HEK293 (cell line): ENCODE results near the gene DHX32.
A peak's percentile ranks its signal among the peaks of the same experiment; 100 is the strongest.

Experiments used
- CTCF ChIA-PET: fragments of 350-600 bp; formaldehyde crosslinking; extraction: SDS; loops from one replicate; lab custom pipeline; 2021; ENCODE audit warnings: antibody characterized with exemption; lab: Yijun Ruan, JAX
- POLR2A ChIA-PET: fragments of 300-600 bp; formaldehyde crosslinking; extraction: SDS; loops from one replicate; lab custom pipeline; 2020; ENCODE audit warnings: antibody characterized with exemption, inconsistent platforms; lab: Yijun Ruan, JAX
- H3K27ac ChIP-seq: fragments of 200-500 bp; sonication (Bioruptor generic); 2 replicates; pipeline ENCODE4 v1.5.1; 2014; ENCODE audit warnings: low read depth, low read length, control low read depth, inconsistent platforms; ENCODE audit errors: extremely low read depth
- H3K36me3 ChIP-seq, 2 experiments: fragments of 200-500 bp in 1 of 2; sonication (Bioruptor generic) in 1 of 2; 1 replicate in 1 of 2; 2 replicates in 1 of 2; pipeline ENCODE4 v1.5.1; 2014 to 2017; ENCODE audit warnings: inconsistent platforms in 2 of 2, low read length in 2 of 2; ENCODE audit not compliant: control insufficient read depth in 2 of 2, insufficient read depth in 1 of 2
- H3K4me1 ChIP-seq: fragments of 200-500 bp; sonication (Bioruptor generic); 2 replicates; pipeline ENCODE4 v1.5.1; 2014; ENCODE audit warnings: mild to moderate bottlenecking, low read length, inconsistent platforms; ENCODE audit not compliant: control insufficient read depth, insufficient read depth
- H3K4me3 ChIP-seq: 2 replicates; pipeline ENCODE4 v1.5.1; 2011; ENCODE audit warnings: low read depth, mild to moderate bottlenecking, control low read depth, low read length, moderate library complexity
- H3K9me3 ChIP-seq: fragments of 200-500 bp; sonication (Bioruptor generic); 2 replicates; pipeline ENCODE4 v1.5.1; 2014; ENCODE audit warnings: low read depth, low read length, inconsistent platforms; ENCODE audit not compliant: control insufficient read depth, insufficient read depth
- BCL11B ChIP-seq: fragments of 450-650 bp; formaldehyde crosslinking; IDR thresholded peaks from 2 replicates; pipeline ENCODE4 v1.5.1; 2016; ENCODE audit warnings: low read depth, missing biosample characterization, missing genetic modification characterization
- KLF8 ChIP-seq: fragments of 450-650 bp; formaldehyde crosslinking; IDR thresholded peaks from 2 replicates; pipeline ENCODE4 v1.5.1; 2016; ENCODE audit warnings: missing biosample characterization, missing genetic modification characterization
- OSR2 ChIP-seq: fragments of 450-650 bp; formaldehyde crosslinking; IDR thresholded peaks from 2 replicates; pipeline ENCODE4 v1.5.1; 2016; ENCODE audit warnings: missing biosample characterization, missing genetic modification characterization
- OVOL3 ChIP-seq: fragments of 450-650 bp; formaldehyde crosslinking; IDR thresholded peaks from 2 replicates; pipeline ENCODE4 v1.5.1; 2016; ENCODE audit warnings: missing biosample characterization, missing genetic modification characterization
- ZBTB7A ChIP-seq: fragments of 450-650 bp; formaldehyde crosslinking; IDR thresholded peaks from 2 replicates; pipeline ENCODE4 v1.5.1; 2016; ENCODE audit warnings: low read depth, missing biosample characterization, missing genetic modification characterization
- ZNF121 ChIP-seq: fragments of 450-650 bp; formaldehyde crosslinking; IDR thresholded peaks from 2 replicates; pipeline ENCODE4 v1.5.1; 2016; ENCODE audit warnings: missing biosample characterization, missing genetic modification characterization
- ZNF133 ChIP-seq: fragments of 450-650 bp; formaldehyde crosslinking; IDR thresholded peaks from 2 replicates; pipeline ENCODE4 v1.5.1; 2016; ENCODE audit warnings: missing biosample characterization, missing genetic modification characterization
- ZNF214 ChIP-seq: fragments of 450-650 bp; formaldehyde crosslinking; IDR thresholded peaks from 2 replicates; pipeline ENCODE4 v1.5.1; 2017; ENCODE audit warnings: missing biosample characterization, mild to moderate bottlenecking, missing genetic modification characterization, borderline replicate concordance
- ZNF335 ChIP-seq: fragments of 450-650 bp; formaldehyde crosslinking; conservative IDR thresholded peaks from 2 replicates; pipeline ENCODE4 v1.5.1; 2016; ENCODE audit warnings: missing biosample characterization, missing genetic modification characterization
- ZNF362 ChIP-seq: fragments of 450-650 bp; formaldehyde crosslinking; IDR thresholded peaks from 2 replicates; pipeline ENCODE4 v1.5.1; 2016; ENCODE audit warnings: missing biosample characterization, missing genetic modification characterization
- ZNF501 ChIP-seq: fragments of 450-650 bp; formaldehyde crosslinking; IDR thresholded peaks from 2 replicates; pipeline ENCODE4 v1.5.1; 2016; ENCODE audit warnings: missing biosample characterization, missing genetic modification characterization
- ZNF561 ChIP-seq: fragments of 450-650 bp; IDR thresholded peaks from 2 replicates; pipeline ENCODE4 v1.5.1; 2018; ENCODE audit warnings: missing biosample characterization, missing genetic modification characterization, borderline replicate concordance
- ZNF585B ChIP-seq: fragments of 450-650 bp; formaldehyde crosslinking; IDR thresholded peaks from 2 replicates; pipeline ENCODE4 v1.5.1; 2016; ENCODE audit warnings: missing biosample characterization, missing genetic modification characterization
- ZNF624 ChIP-seq: fragments of 450-650 bp; formaldehyde crosslinking; IDR thresholded peaks from 2 replicates; pipeline ENCODE4 v1.5.1; 2017; ENCODE audit warnings: missing biosample characterization, missing genetic modification characterization
- ZNF629 ChIP-seq: fragments of 450-650 bp; formaldehyde crosslinking; IDR thresholded peaks from 2 replicates; pipeline ENCODE4 v1.5.1; 2017; ENCODE audit warnings: missing biosample characterization, missing genetic modification characterization
- ZNF664 ChIP-seq: fragments of 450-650 bp; formaldehyde crosslinking; IDR thresholded peaks from 2 replicates; pipeline ENCODE4 v1.5.1; 2016; ENCODE audit warnings: missing biosample characterization, missing genetic modification characterization
- ZNF670 ChIP-seq: fragments of 450-650 bp; formaldehyde crosslinking; IDR thresholded peaks from 2 replicates; pipeline ENCODE4 v1.5.1; 2016; ENCODE audit warnings: missing biosample characterization, missing genetic modification characterization, low read depth
- ZNF76 ChIP-seq: fragments of 450-650 bp; formaldehyde crosslinking; IDR thresholded peaks from 2 replicates; pipeline ENCODE4; 2016; ENCODE audit warnings: low read depth, missing biosample characterization, missing genetic modification characterization, borderline replicate concordance
- ZNF777 ChIP-seq: fragments of 450-650 bp; formaldehyde crosslinking; IDR thresholded peaks from 2 replicates; pipeline ENCODE4 v1.5.1; 2017; ENCODE audit warnings: missing biosample characterization, missing genetic modification characterization, borderline replicate concordance
- ZNF792 ChIP-seq: fragments of 450-650 bp; formaldehyde crosslinking; IDR thresholded peaks from 2 replicates; pipeline ENCODE4 v1.5.1; 2016; ENCODE audit warnings: missing biosample characterization, missing genetic modification characterization
- ZSCAN16 ChIP-seq: fragments of 450-650 bp; formaldehyde crosslinking; IDR thresholded peaks from 2 replicates; pipeline ENCODE4 v1.5.1; 2016; ENCODE audit warnings: missing biosample characterization, missing genetic modification characterization
- ZXDB ChIP-seq: fragments of 450-650 bp; formaldehyde crosslinking; IDR thresholded peaks from 2 replicates; pipeline ENCODE4 v1.5.1; 2016; ENCODE audit warnings: missing biosample characterization, missing genetic modification characterization
- TF ChIP-seq, protein P1 (sequence below): fragments of 450-650 bp; formaldehyde crosslinking; IDR thresholded peaks from 2 replicates; pipeline ENCODE4 v1.5.1; 2016; ENCODE audit warnings: missing biosample characterization, missing genetic modification characterization
- TF ChIP-seq, protein P2 (sequence below): fragments of 450-650 bp; formaldehyde crosslinking; conservative IDR thresholded peaks from 2 replicates; pipeline ENCODE4 v1.5.1; 2016; ENCODE audit warnings: low read depth, missing biosample characterization, missing genetic modification characterization
- TF ChIP-seq, protein P3 (sequence below): fragments of 450-650 bp; formaldehyde crosslinking; IDR thresholded peaks from 2 replicates; pipeline ENCODE4 v1.5.1; 2017; ENCODE audit warnings: missing biosample characterization, missing genetic modification characterization

DHX32 gene

GRCh38 chr10:125882596-125882995, 1.5 kb upstream of the DHX32 start:
- CTCF ChIA-PET = interaction anchor here (0.5 to 1.5 kb wide), 4 partner anchors 14 to 321 kb away, joined by 3 to 12 read pairs (median 5); partner anchors contain the start of gene EDRF1
- no peak overlapping the region for H3K27ac ChIP-seq
- TF ChIP-seq ZNF670 (tag by site-specific recombination) (no peak), ZNF792 (tag by site-specific recombination) (no peak), ZNF76 (tag by site-specific recombination) (no peak), ZBTB7A (tag by site-specific recombination) (no peak), ZNF214 (tag by site-specific recombination) (no peak), BCL11B (tag by site-specific recombination) (no peak), ZNF624 (no peak), ZNF777 (tag by site-specific recombination) (no peak), ZNF133 (tag by site-specific recombination) (no peak)
- TF ChIP-seq, protein P1, sequence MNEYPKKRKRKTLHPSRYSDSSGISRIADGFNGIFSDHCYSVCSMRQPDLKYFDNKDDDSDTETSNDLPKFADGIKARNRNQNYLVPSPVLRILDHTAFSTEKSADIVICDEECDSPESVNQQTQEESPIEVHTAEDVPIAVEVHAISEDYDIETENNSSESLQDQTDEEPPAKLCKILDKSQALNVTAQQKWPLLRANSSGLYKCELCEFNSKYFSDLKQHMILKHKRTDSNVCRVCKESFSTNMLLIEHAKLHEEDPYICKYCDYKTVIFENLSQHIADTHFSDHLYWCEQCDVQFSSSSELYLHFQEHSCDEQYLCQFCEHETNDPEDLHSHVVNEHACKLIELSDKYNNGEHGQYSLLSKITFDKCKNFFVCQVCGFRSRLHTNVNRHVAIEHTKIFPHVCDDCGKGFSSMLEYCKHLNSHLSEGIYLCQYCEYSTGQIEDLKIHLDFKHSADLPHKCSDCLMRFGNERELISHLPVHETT = no peak
- TF ChIP-seq, protein P2, sequence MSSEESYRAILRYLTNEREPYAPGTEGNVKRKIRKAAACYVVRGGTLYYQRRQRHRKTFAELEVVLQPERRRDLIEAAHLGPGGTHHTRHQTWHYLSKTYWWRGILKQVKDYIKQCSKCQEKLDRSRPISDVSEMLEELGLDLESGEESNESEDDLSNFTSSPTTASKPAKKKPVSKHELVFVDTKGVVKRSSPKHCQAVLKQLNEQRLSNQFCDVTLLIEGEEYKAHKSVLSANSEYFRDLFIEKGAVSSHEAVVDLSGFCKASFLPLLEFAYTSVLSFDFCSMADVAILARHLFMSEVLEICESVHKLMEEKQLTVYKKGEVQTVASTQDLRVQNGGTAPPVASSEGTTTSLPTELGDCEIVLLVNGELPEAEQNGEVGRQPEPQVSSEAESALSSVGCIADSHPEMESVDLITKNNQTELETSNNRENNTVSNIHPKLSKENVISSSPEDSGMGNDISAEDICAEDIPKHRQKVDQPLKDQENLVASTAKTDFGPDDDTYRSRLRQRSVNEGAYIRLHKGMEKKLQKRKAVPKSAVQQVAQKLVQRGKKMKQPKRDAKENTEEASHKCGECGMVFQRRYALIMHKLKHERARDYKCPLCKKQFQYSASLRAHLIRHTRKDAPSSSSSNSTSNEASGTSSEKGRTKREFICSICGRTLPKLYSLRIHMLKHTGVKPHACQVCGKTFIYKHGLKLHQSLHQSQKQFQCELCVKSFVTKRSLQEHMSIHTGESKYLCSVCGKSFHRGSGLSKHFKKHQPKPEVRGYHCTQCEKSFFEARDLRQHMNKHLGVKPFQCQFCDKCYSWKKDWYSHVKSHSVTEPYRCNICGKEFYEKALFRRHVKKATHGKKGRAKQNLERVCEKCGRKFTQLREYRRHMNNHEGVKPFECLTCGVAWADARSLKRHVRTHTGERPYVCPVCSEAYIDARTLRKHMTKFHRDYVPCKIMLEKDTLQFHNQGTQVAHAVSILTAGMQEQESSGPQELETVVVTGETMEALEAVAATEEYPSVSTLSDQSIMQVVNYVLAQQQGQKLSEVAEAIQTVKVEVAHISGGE (tag by site-specific recombination) = no peak
- no peak overlapping the region for H3K4me3 ChIP-seq
- POLR2A ChIA-PET = interaction anchor here (0.5 kb wide), 1 partner anchor 66 kb away, joined by 3 read pairs; no protein-coding TSS in a partner anchor
- peaks cover 0 to 7% of the 10 kb centered on the region in 2 experiments; a peak in 2 of 3 replicates for H3K36me3 ChIP-seq
- H3K9me3 ChIP-seq = no peaks in the 10 kb centered on the region
- 0 out of 2 replicates have a peak, but pooled peaks cover 3% of the 10 kb centered on the region for H3K4me1 ChIP-seq

DNA sequence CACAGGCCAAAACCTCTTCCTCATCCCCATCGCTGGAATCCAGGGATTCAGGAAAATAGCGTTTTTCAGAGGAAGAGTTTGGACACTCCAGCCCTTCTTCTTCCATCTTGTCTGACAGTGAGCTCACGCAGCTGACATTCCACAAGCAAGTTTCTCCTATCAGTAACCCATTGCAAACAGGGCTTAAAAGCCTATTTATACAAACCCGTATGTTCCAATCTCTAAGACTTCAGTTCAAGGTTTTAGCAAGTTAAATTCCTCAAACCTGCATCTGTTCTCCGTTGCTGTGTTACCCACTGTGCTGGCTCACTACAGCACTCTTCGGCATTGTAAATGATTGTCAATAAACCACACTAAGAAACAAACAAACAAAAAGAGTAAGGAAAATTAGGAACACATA, 373 bp downstream of the DHX32 start:
- H3K4me3 ChIP-seq = no peak overlapping the region
- CTCF ChIA-PET = no interaction called here

GRCh38 chr10:125878957-125879835, 1.9 kb downstream of the DHX32 start:
- Histone ChIP-seq H3K4me1 (0 out of 2 replicates have a peak, but pooled peaks cover 3% of the 10 kb centered on the region), H3K4me3 (no peak overlapping the region), H3K36me3 (peaks cover 8 to 20% of the 10 kb centered on the region in 2 experiments; a peak in 2 of 3 replicates), H3K27ac (0 out of 2 replicates have a peak overlapping the region, but pooled peaks have one; percentile 17), H3K9me3 (no peaks in the 10 kb centered on the region)
- ChIA-PET POLR2A (no interaction called here), CTCF (interaction anchor here (0.5 to 2.9 kb wide), 2 partner anchors 11 to 16 kb away, joined by 3 to 16 read pairs; no protein-coding TSS in a partner anchor)
- TF ChIP-seq ZNF629 (tag by site-specific recombination) = peak; percentile 88
- TF ChIP-seq ZNF335 = 0 out of 2 replicates have a peak, but pooled peaks have one; percentile 15
- peak; percentile 90 for TF ChIP-seq ZNF121 (tag by site-specific recombination)
- peak; percentile 20; the same call in 1 of the 2 replicates for TF ChIP-seq OSR2
- TF ChIP-seq ZXDB (tag by site-specific recombination) = peak; percentile 79
- TF ChIP-seq, protein P3, sequence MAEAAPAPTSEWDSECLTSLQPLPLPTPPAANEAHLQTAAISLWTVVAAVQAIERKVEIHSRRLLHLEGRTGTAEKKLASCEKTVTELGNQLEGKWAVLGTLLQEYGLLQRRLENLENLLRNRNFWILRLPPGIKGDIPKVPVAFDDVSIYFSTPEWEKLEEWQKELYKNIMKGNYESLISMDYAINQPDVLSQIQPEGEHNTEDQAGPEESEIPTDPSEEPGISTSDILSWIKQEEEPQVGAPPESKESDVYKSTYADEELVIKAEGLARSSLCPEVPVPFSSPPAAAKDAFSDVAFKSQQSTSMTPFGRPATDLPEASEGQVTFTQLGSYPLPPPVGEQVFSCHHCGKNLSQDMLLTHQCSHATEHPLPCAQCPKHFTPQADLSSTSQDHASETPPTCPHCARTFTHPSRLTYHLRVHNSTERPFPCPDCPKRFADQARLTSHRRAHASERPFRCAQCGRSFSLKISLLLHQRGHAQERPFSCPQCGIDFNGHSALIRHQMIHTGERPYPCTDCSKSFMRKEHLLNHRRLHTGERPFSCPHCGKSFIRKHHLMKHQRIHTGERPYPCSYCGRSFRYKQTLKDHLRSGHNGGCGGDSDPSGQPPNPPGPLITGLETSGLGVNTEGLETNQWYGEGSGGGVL (tag by site-specific recombination) = peak; percentile 38; the same call in 1 of the 2 replicates
- TF ChIP-seq ZNF585B (tag by site-specific recombination) = no peak
- TF ChIP-seq ZNF362 (tag by site-specific recombination) = peak; percentile 95
- TF ChIP-seq ZNF501 (tag by site-specific recombination) = no peak
- TF ChIP-seq OVOL3 (tag by site-specific recombination) = peak; percentile 83; the same call in 1 of the 2 replicates

More for the DNA sequence above, 373 bp downstream of the DHX32 start:
- Histone ChIP-seq H3K4me1 (0 out of 2 replicates have a peak, but pooled peaks cover 3% of the 10 kb centered on the region), H3K27ac (no peak overlapping the region), H3K9me3 (no peaks in the 10 kb centered on the region), H3K36me3 (peaks cover 3 to 18% of the 10 kb centered on the region in 2 experiments; a peak in 2 of 3 replicates)
- no peak for TF ChIP-seq ZNF561
- TF ChIP-seq KLF8 = no peak
- TF ChIP-seq ZNF664 (tag by site-specific recombination) = no peak
- TF ChIP-seq ZSCAN16 (tag by site-specific recombination) = no peak
- POLR2A ChIA-PET = no interaction called here
